Tibial nerve (tissue), 4 donors: ENCODE data around the gene SOX5.

ENCODE experiments used
- CTCF ChIP-seq, 5 experiments: fragments of 200-600 bp in 3 of 5; fragments of 450-650 bp in 2 of 5; sonication (generic) in 3 of 5; IDR thresholded peaks; one replicate each; pipeline ENCODE4 v1.5.1; 2016 to 2019; ENCODE audit warnings: antibody characterized with exemption in 5 of 5, mild to moderate bottlenecking in 3 of 5, moderate library complexity in 2 of 5
- EP300 ChIP-seq, 2 donors: sonication (generic); formaldehyde crosslinking; IDR thresholded peaks; one replicate each; pipeline ENCODE4 v1.6.1; 2017; ENCODE audit warnings: antibody characterized with exemption in 2 of 2, mild to moderate bottlenecking in 1 of 2
- POLR2A ChIP-seq, 2 donors: fragments of 450-650 bp; IDR thresholded peaks; one replicate each; pipeline ENCODE4 v1.6.1; 2017; ENCODE audit warnings: antibody characterized with exemption in 2 of 2, mild to moderate bottlenecking in 2 of 2, moderate library complexity in 2 of 2

GRCh38 chr12:23681237-23681636, 268.2 kb downstream of the SOX5 start:
- TF ChIP-seq CTCF (IDR thresholded peaks at IDR 0.05) (no peak), POLR2A (IDR thresholded peaks at IDR 0.05) (no peak), EP300 (IDR thresholded peaks at IDR 0.05) (no peak)
